Subcutaneous adipose tissue (tissue), 4 donors: ENCODE measurements around the gene CDK14. TPM values are rescaled to one million over a fixed set of nuclear protein-coding genes. Genes with fewer than 3 reads are reported as not detected.

Source experiments
- CTCF ChIP-seq: fragments of 450-650 bp; IDR thresholded peaks from one replicate; pipeline ENCODE4 v1.5.1; 2016; ENCODE audit warnings: low read depth, mild to moderate bottlenecking, control low read depth, antibody characterized with exemption, moderate library complexity
- total RNA-seq, 4 donors: library from RNA; depleted of rRNA; stranded (reverse); fragments of >200 nt; gene quantifications; one replicate each; pipeline ENCODE4 v1.1.0, GENCODE V29; 2016

The CDK14 gene
- total RNA-seq, 4 donors from 2014 or later: 13.4 to 42.4 (median 24.7) TPM

GRCh38 chr7:90821961-90822620, 226.0 kb downstream of the CDK14 start:
- TF ChIP-seq CTCF: no peak

DNA sequence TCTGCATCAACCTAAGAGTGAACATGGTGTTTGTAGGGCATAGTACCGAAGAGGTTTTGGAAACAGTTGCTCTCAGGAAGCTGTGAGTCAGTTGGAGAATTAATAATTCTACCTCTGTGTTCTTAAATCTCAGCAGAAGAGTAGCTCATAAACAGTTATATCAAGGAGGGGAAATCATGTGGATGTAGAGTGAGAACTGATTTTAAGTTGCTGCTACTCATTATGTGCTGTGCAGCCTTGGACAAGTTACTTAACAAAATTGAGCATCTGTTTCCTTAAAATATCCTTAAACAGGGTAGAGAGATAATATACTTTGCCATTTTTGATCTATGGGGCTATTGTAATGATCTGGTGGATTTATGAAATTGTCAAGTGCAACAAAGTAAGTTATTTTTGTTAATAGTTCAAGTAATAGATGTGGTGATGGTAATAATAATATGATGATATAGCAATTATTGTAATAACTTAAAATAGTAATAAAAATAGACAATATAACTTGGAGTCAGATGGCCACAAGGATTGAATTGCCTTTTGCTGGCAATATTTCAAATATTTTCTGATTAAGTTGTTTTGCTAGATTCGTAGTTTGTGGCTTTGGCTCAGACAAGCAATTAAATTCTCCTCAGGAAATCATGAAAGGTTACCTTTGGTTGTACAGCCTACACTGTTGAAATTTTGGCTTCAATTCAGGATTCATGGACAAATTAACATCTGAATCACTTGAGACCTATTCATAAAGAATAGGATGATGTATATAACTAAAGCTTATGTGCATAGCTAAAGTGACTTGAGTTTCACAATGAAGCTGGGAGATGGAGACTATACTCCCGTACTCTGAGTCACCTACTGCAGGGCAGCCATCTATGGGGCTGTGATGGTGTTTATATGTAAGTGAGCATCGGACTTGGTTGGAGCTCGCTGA, 228.5 kb downstream of the CDK14 start:
- TF ChIP-seq CTCF: no peak

GRCh38 chr7:90825779-90826178, 229.7 kb downstream of the CDK14 start:
- no peak for TF ChIP-seq CTCF

GRCh38 chr7:90828601-90829000, 232.5 kb downstream of the CDK14 start:
- TF ChIP-seq CTCF: no peak

DNA sequence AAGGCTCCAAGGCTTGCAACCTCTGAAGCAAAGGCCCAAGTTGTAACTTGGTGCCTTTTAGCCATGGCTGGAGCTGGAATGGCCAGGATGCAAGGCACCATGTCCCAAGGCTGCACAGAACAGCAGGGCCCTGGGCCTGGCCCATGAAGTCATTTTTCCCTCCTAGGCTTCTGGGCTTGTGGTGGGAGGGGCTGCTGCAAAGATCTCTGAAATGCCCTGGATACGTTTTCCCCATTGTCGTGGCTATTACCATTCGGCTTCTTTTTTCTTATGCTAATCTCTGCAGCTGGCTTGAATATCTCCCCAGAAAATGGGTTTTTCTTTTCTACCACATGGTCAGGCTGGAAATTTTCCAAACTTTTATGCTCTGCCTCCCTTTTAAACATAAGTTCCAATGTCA, 234.2 kb downstream of the CDK14 start:
- no peak for TF ChIP-seq CTCF

GRCh38 chr7:90832726-90833125, 236.6 kb downstream of the CDK14 start:
- TF ChIP-seq CTCF: no peak

DNA sequence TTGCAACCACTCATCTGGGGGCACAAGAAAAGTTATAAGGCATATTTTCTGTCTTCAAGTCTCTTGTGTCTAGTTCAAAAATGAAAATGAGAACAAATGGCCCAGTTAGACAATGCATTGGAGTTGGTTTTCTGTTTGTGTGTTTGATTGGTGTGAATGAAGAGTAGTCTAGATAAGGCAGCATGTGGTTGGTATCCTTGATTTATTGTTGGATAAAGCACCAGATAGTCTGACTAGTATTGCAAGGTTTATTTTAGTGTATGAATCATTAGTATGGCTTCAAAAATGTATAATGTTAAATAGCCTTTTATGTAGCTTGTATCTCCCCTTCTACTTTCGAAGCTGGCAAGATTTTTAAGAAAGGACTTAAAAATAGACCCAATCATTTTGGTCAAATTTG, 237.3 kb downstream of the CDK14 start:
- no peak for TF ChIP-seq CTCF
